MM.1S (cell line): ENCODE measurements around the gene SLC44A1.

Source experiments
- DNase-seq: peaks from one replicate; pipeline ENCODE4 v3.0.0-alpha.2; 2015
- H2AFZ ChIP-seq: fragments of 300-600 bp; sonication (generic); 2 replicates; pipeline ENCODE4 v1.6.0; 2016; ENCODE audit warnings: antibody characterized with exemption, low read length
- H3F3A ChIP-seq: fragments of 300-600 bp; sonication (generic); 2 replicates; pipeline ENCODE4 v1.6.1; 2016; ENCODE audit warnings: mild to moderate bottlenecking, antibody characterized with exemption, low read length, moderate library complexity, mixed read lengths; ENCODE audit not compliant: insufficient read depth
- H3K27ac ChIP-seq: fragments of 300-600 bp; sonication (generic); 2 replicates; pipeline ENCODE4 v1.5.1; 2016; ENCODE audit warnings: mild to moderate bottlenecking, low read length
- H3K27me3 ChIP-seq: fragments of 300-600 bp; sonication (generic); replicated peaks from 2 replicates; pipeline ENCODE4 v1.6.0; 2016; ENCODE audit warnings: low read length; ENCODE audit not compliant: insufficient read depth
- H3K36me3 ChIP-seq: fragments of 300-600 bp; sonication (generic); replicated peaks from 2 replicates; pipeline ENCODE4 v1.6.1; 2016; ENCODE audit warnings: mild to moderate bottlenecking, low read length, mixed read lengths; ENCODE audit not compliant: insufficient read depth
- H3K4me1 ChIP-seq: fragments of 300-600 bp; sonication (generic); 2 replicates; pipeline ENCODE4 v1.6.1; 2016; ENCODE audit warnings: low read length, mixed read lengths
- H3K4me2 ChIP-seq: fragments of 300-600 bp; sonication (generic); 2 replicates; pipeline ENCODE4 v1.6.0; 2016; ENCODE audit warnings: low read depth, low read length
- H3K4me3 ChIP-seq: fragments of 300-600 bp; sonication (generic); 2 replicates; pipeline ENCODE4 v1.5.1; 2016; ENCODE audit warnings: low read length, mixed read lengths
- H3K79me2 ChIP-seq: fragments of 300-600 bp; sonication (generic); 2 replicates; pipeline ENCODE4 v1.6.1; 2016; ENCODE audit warnings: mixed run types, low read length, mixed read lengths
- H3K9ac ChIP-seq: fragments of 300-600 bp; sonication (generic); 2 replicates; pipeline ENCODE4 v1.6.1; 2016; ENCODE audit warnings: low read length, mixed read lengths
- H3K9me2 ChIP-seq: fragments of 300-600 bp; sonication (generic); replicated peaks from 2 replicates; pipeline ENCODE4 v1.6.1; 2016; ENCODE audit warnings: mild to moderate bottlenecking, low read length, mixed read lengths; ENCODE audit not compliant: insufficient read depth
- H3K9me3 ChIP-seq: fragments of 300-600 bp; sonication (generic); replicated peaks from 2 replicates; pipeline ENCODE4 v1.6.1; 2016; ENCODE audit warnings: mild to moderate bottlenecking, low read length, mixed read lengths; ENCODE audit not compliant: insufficient read depth
- H4K20me1 ChIP-seq: fragments of 300-600 bp; sonication (generic); 2 replicates; pipeline ENCODE4 v1.6.1; 2016; ENCODE audit warnings: mild to moderate bottlenecking, low read length, moderate library complexity, mixed read lengths; ENCODE audit not compliant: insufficient read depth
- EZH2 ChIP-seq: fragments of 300-600 bp; sonication (generic); optimal IDR thresholded peaks from 2 replicates; pipeline ENCODE3; 2017; ENCODE audit warnings: low read depth, mild to moderate bottlenecking, antibody characterized with exemption, low read length, mixed read lengths
- EZH2phosphoT487 ChIP-seq: fragments of 300-600 bp; sonication (generic); IDR thresholded peaks from 2 replicates; pipeline ENCODE4 v1.6.1; 2018; ENCODE audit warnings: antibody characterized with exemption, low read length
- TF ChIP-seq, protein P1 (sequence below): fragments of 300-600 bp; sonication (generic); IDR thresholded peaks from 2 replicates; pipeline ENCODE4 v1.5.1; 2016; ENCODE audit warnings: antibody characterized with exemption, low read length, mixed read lengths

SLC44A1 gene

DNA sequence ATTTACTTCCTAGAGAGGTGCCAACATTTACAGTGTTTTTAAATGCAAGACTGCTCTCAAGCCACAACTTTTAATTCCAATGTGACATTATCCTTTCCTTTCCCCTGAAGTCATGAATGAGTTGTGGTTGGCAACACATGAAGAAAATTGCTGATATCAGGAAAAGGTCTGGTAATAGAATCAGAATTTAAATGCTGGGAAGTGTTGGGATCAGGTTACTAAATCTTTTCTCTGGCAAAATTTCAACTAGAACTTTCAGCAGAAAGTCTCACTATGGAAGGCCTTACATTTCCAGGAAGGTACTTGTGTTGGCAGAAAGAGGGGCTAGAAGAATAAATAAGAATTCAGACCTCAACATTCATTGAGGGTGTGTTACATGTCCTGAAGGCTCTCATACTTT, 10.6 kb upstream of the SLC44A1 start:
- H3K9me2 ChIP-seq: no peaks in the 10 kb centered on the region
- H3K36me3 ChIP-seq: no peaks in the 10 kb centered on the region
- no peaks in the 10 kb centered on the region for H3F3A ChIP-seq
- H2AFZ ChIP-seq: no peak overlapping the region
- H3K9ac ChIP-seq: no peak overlapping the region
- no peak overlapping the region for H3K27ac ChIP-seq
- no peaks in the 10 kb centered on the region for H3K27me3 ChIP-seq
- no peaks in the 10 kb centered on the region for H3K4me1 ChIP-seq
- no peaks in the 10 kb centered on the region for H4K20me1 ChIP-seq
- no peak for DNase-seq
- no peaks in the 10 kb centered on the region for H3K9me3 ChIP-seq
- TF ChIP-seq, protein P1, sequence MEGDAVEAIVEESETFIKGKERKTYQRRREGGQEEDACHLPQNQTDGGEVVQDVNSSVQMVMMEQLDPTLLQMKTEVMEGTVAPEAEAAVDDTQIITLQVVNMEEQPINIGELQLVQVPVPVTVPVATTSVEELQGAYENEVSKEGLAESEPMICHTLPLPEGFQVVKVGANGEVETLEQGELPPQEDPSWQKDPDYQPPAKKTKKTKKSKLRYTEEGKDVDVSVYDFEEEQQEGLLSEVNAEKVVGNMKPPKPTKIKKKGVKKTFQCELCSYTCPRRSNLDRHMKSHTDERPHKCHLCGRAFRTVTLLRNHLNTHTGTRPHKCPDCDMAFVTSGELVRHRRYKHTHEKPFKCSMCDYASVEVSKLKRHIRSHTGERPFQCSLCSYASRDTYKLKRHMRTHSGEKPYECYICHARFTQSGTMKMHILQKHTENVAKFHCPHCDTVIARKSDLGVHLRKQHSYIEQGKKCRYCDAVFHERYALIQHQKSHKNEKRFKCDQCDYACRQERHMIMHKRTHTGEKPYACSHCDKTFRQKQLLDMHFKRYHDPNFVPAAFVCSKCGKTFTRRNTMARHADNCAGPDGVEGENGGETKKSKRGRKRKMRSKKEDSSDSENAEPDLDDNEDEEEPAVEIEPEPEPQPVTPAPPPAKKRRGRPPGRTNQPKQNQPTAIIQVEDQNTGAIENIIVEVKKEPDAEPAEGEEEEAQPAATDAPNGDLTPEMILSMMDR: no peak
- TF ChIP-seq EZH2 (no peak), EZH2phosphoT487 (no peak)
- no peaks in the 10 kb centered on the region for H3K79me2 ChIP-seq
- no peak overlapping the region for H3K4me3 ChIP-seq
- no peak overlapping the region for H3K4me2 ChIP-seq

DNA sequence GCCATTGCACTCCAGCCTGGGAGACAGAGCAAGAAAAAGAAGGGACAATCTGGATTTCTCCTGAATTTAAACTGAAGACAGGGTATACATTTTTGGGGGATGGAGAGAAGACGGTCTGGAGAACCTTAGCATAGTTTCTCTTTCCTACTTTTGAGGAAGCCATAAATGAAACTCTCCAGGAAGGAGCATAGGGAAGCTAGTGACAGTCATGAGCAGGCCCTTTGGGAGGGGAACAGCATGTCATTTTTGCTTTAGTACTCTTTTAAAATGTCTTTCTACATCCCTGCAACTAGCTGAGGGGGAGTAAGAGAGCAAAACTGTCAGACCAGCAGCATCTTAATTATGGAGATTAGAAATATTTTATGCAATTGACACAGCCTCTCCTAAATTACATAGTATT, 8.2 kb upstream of the SLC44A1 start:
- no peaks in the 10 kb centered on the region for H3K79me2 ChIP-seq
- H3K36me3 ChIP-seq: no peaks in the 10 kb centered on the region
- no peaks in the 10 kb centered on the region for H3K9me3 ChIP-seq
- H3K4me3 ChIP-seq: no peak overlapping the region
- no peaks in the 10 kb centered on the region for H3F3A ChIP-seq
- H3K9ac ChIP-seq: no peak overlapping the region
- no peaks in the 10 kb centered on the region for H3K27me3 ChIP-seq
- no peak overlapping the region for H2AFZ ChIP-seq
- no peak overlapping the region for H3K27ac ChIP-seq
- H3K9me2 ChIP-seq: no peaks in the 10 kb centered on the region
- TF ChIP-seq EZH2phosphoT487: no peak
- TF ChIP-seq EZH2: no peak
- TF ChIP-seq, protein P1: no peak
- H3K4me1 ChIP-seq: no peaks in the 10 kb centered on the region
- no peak overlapping the region for H3K4me2 ChIP-seq
- no peaks in the 10 kb centered on the region for H4K20me1 ChIP-seq
- DNase-seq: no peak

DNA sequence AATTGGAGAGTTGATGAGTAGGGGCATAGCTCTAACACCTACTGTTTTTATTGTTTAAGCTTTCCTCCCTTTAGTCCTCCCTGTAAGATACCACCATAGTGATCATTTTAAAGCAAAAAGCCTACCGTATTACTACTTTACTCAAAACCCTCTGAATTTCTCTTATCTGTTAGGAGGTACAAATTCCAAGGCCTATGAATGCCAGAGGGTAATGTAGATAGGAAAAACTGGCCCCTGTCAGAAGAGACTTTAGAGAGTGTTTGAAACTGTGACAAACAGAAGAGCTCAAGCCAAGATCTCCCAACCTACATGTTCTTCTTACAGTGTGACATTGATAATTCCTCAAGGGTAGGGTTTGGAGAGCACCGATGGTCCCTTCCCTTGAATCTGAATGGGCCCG, 7.2 kb upstream of the SLC44A1 start:
- no peak overlapping the region for H2AFZ ChIP-seq
- no peaks in the 10 kb centered on the region for H3K27me3 ChIP-seq
- H3K4me3 ChIP-seq: no peak overlapping the region
- H3K4me2 ChIP-seq: no peak overlapping the region
- no peaks in the 10 kb centered on the region for H3K79me2 ChIP-seq
- H3K9ac ChIP-seq: no peak overlapping the region
- H3F3A ChIP-seq: peaks cover under 1% of the 10 kb centered on the region; the same call in 1 of the 2 replicates
- H4K20me1 ChIP-seq: no peaks in the 10 kb centered on the region
- DNase-seq: no peak
- H3K9me3 ChIP-seq: no peaks in the 10 kb centered on the region
- TF ChIP-seq, protein P1: no peak
- TF ChIP-seq EZH2 (no peak), EZH2phosphoT487 (no peak)
- no peaks in the 10 kb centered on the region for H3K9me2 ChIP-seq
- H3K27ac ChIP-seq: no peak overlapping the region
- peaks cover 2% of the 10 kb centered on the region; the same call in 1 of the 2 replicates for H3K4me1 ChIP-seq
- no peaks in the 10 kb centered on the region for H3K36me3 ChIP-seq
